IPS DF 6.9 (cell line): ENCODE measurements around the gene CDC14B.
"Not testable (repeated sequence)": the region's sequence is repeated elsewhere in the genome, so short reads cannot be mapped to it uniquely, and the experiment has no call there.

ENCODE experiments used
- DNase-seq: peaks from one replicate; pipeline ENCODE4 v3.0.0-alpha.2; 2013; ENCODE audit warnings: low read depth, low spot score
- H3K27ac ChIP-seq: one replicate; pipeline ENCODE4 v1.5.1; 2013; ENCODE audit warnings: low read length, control low read depth
- H3K27me3 ChIP-seq: 2 replicates; pipeline ENCODE4 v1.6.1; 2013; ENCODE audit warnings: mild to moderate bottlenecking, low read length; ENCODE audit not compliant: control insufficient read depth, insufficient read depth
- H3K36me3 ChIP-seq: 2 replicates; pipeline ENCODE4 v1.6.1; 2013; ENCODE audit warnings: low read length; ENCODE audit not compliant: control insufficient read depth, insufficient read depth
- H3K4me1 ChIP-seq: 2 replicates; pipeline ENCODE4 v1.6.1; 2013; ENCODE audit warnings: low read length; ENCODE audit not compliant: control insufficient read depth, insufficient read depth
- H3K4me3 ChIP-seq: 2 replicates; pipeline ENCODE4 v1.5.1; 2013; ENCODE audit warnings: mild to moderate bottlenecking, low read length
- H3K9me3 ChIP-seq: 2 replicates; pipeline ENCODE4 v1.6.1; 2013; ENCODE audit warnings: low read length, inconsistent platforms; ENCODE audit not compliant: control insufficient read depth, insufficient read depth
- WGBS: extraction: QIAGEN DNeasy Blood & Tissue Kit; methylation state at CpG from one replicate; pipeline ENCODE4 v1.1.7; 2013; ENCODE audit warnings: mixed read lengths, missing lambda C conversion rate; ENCODE audit not compliant: insufficient read length, insufficient coverage; 5-methylcytosine and 5-hydroxymethylcytosine counted together

CDC14B gene

DNA sequence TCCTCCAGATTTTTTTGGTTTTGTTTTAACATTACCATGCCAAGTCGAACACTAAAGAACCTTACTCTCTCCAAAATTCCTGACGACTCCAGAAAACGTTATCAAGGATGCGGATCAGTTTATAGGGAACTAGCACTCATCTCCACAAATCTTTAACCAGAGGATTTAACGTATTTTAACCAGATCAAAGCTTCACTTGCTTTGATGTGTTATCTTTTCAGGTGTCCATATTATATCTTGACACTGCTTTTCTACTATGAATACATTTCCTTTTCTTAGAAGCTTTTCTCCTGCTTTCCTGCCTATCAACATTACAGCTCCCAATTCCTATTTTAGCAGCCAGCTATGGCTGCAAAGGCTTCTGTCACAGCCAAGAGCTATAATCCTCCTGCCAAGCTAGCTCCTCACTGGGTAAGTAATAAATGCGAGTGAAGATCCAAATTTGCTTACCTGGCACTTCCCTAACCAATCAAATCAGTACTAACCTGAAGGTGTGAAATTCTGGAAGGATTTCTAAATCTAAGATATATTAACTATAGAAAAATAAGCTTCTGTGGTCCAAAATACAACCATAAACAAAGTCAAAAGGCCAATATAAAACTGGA is 60.2 kb downstream of the CDC14B start:
- no peak overlapping the region for H3K27ac ChIP-seq
- no peaks in the 10 kb centered on the region for H3K9me3 ChIP-seq

DNA sequence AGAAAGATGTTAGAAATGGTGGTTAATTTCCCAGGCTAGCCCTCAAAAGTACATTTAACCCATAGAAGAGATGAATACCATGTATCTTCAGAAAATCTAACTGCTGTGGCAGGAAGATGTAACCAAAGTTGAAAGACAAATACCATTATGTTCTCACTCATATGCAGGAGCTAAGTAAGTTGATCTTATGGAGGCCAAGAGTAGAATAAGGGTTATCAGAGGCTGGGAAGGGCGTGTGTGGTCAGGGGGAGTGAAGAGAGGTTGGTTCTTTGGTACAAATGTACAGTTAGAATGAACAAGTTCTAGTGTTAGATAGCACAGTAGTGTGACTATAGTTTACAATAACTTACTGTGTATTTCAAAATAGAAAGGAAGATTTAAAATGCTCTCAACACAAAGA is 61.7 kb downstream of the CDC14B start:
- Histone ChIP-seq H3K4me3 (no peak overlapping the region), H3K27ac (no peak overlapping the region), H3K9me3 (no peaks in the 10 kb centered on the region), H3K4me1 (0 out of 2 replicates have a peak, but pooled peaks cover 3% of the 10 kb centered on the region), H3K36me3 (no peaks in the 10 kb centered on the region), H3K27me3 (no peaks in the 10 kb centered on the region)
- WGBS, result no CpG with 5 or more reads among the region's 1 CpG
- DNase-seq, result no peak

More for the DNA sequence above, 60.2 kb downstream of the CDC14B start:
- Histone ChIP-seq H3K4me3 (no peak overlapping the region), H3K4me1 (0 out of 2 replicates have a peak, but pooled peaks cover 3% of the 10 kb centered on the region), H3K36me3 (no peaks in the 10 kb centered on the region), H3K27me3 (no peaks in the 10 kb centered on the region)
- no peak for DNase-seq
- WGBS, result no CpG with 5 or more reads among the region's 6 CpGs

DNA sequence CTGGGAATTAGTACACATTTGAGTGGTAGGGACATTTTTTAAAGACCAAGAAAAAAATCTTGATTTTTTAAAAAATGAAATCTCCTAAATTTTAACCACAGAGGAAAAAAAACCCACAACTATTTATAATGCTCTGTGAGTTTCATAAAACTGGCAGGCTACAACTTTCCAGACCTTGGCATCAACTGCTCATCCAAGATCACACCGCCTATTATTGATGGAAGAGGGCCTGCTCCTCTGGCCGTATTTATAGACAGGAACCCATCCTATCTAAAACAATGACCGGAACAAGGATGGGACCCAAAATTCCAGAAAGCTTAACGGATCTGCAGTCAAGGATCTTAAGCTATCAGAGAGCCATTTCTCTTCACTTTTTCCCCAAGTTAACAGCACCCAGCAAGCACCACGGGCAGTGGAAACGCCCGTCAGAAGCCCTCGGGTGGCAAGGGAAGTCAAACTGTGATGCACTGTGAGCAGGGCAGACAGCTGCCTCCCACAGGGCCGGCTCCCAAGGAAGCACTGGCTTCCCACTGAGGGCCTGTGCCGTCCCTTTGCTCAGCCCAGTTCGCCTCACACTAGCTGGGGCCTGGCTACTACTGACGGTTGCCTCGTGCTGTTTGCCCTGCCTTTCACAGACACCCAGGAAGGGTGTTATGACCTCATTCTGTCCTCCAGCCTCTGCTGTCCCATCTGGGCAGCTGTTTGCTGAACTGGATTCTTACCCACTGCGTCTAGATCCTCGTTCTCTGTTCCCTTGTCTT is 62.8 kb downstream of the CDC14B start:
- Histone ChIP-seq H3K36me3 (no peaks in the 10 kb centered on the region), H3K4me1 (0 out of 2 replicates have a peak, but pooled peaks cover 3% of the 10 kb centered on the region), H3K9me3 (no peaks in the 10 kb centered on the region), H3K27me3 (no peaks in the 10 kb centered on the region), H3K4me3 (no peak overlapping the region; the same call in 1 of the 2 replicates), H3K27ac (no peak overlapping the region)
- WGBS, result no CpG with 5 or more reads among the region's 15 CpGs
- no peak for DNase-seq

DNA sequence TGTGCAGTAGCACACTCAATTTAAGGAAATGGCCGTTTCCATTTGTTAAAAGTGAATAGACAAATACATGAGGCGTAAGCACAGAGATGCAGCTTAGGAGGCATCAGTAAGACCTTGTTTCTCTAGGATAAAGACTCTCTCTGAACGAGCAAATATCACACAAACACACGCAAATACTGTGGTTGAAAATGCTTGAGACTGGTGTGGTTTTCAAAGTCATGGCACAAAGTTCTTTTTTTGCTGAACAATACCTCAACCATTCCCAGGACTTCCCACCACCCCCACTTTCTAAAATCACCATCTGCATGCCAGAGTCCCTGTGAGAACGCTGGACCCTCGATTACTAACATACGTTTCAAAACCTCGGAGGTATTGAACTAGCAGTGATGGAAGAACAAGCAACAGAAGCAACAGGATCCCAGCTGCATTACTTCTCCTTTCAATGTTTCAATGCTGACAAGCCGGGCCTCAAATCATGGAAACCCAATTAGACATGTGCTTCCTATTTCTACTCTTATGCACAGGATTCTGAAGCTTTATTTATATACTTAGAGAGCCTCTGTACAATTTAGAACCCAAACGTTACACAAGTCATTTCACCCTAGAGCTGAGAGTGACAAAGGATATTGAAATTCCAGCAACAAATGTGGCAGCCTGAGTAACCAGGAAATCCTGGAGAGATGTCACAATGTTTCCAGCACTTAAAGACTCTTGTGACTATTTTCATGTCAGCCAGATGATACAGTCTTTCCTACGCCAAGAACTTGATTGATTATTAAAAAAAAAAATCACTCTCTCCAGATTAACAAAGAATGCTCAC is 63.9 kb downstream of the CDC14B start:
- Histone ChIP-seq H3K36me3 (no peaks in the 10 kb centered on the region), H3K27me3 (no peaks in the 10 kb centered on the region), H3K4me1 (0 out of 2 replicates have a peak, but pooled peaks cover 3% of the 10 kb centered on the region), H3K27ac (no peak overlapping the region), H3K4me3 (no peak overlapping the region), H3K9me3 (no peaks in the 10 kb centered on the region)
- DNase-seq, result no peak
- no CpG with 5 or more reads among the region's 11 CpGs for WGBS

DNA sequence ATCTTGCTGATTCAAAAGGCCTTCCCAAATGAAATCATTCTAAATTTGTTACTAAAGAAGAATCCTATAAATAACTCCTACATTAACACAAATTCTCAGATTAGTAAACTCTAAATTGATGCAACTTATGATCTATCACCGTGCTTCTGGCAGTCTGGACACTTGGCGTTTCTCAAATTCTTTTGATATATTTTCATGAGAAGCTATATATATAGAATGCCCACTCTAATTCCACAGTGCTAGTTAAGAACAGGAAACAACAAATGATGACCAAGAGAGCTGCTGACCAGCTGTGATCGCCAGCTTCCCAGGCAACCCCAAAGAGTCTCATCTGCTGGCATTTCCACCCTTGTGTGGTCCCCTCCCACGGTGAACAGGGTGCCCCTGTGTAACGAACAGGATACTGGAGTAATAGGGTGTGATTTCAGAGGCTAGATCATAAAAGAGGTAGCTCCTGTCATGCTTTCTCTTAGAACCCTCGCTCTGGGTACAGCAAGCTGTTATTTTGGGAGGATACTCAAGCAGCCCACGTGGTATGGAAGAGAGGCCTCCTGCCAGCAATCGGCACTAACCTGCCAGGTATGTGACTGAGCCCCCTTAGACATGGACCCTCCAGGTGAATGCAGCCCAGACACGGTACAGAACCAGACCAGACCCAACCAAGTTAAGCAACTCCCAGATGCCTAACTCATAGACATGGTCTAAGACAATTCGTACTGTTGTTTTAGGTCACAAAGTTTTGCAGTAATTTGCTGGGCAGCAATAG is 64.7 kb downstream of the CDC14B start:
- no CpG with 5 or more reads among the region's 10 CpGs for WGBS
- no peaks in the 10 kb centered on the region for H3K9me3 ChIP-seq
- no peak overlapping the region for H3K4me3 ChIP-seq
- no peaks in the 10 kb centered on the region for H3K36me3 ChIP-seq
- H3K27ac ChIP-seq, result no peak overlapping the region
- 0 out of 2 replicates have a peak, but pooled peaks cover 3% of the 10 kb centered on the region for H3K4me1 ChIP-seq
- no peaks in the 10 kb centered on the region for H3K27me3 ChIP-seq
- no peak for DNase-seq

DNA sequence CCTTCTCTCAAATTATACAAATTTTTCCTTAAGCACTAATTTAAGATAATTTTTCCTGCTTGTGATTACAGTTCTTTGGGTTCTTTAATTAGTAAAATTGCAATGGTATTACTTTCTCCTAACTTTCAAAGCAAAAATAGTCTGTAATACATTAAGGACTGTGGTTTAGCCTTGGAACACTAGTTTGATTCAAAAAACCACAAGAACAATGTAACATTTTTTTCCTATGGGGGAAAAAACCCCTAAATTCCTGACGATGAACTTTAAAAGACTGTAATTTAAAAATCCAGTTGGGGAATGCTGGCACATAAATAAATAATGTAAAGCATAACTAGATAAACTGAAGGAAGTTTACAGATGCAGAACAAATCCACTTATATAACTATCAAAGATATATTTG is 65.3 kb downstream of the CDC14B start:
- Histone ChIP-seq H3K36me3 (no peaks in the 10 kb centered on the region), H3K27ac (no peak overlapping the region), H3K4me1 (0 out of 2 replicates have a peak, but pooled peaks cover 3% of the 10 kb centered on the region), H3K9me3 (no peaks in the 10 kb centered on the region), H3K27me3 (no peaks in the 10 kb centered on the region), H3K4me3 (no peak overlapping the region)
- no peak for DNase-seq
- no CpG with 5 or more reads among the region's 1 CpG for WGBS

DNA sequence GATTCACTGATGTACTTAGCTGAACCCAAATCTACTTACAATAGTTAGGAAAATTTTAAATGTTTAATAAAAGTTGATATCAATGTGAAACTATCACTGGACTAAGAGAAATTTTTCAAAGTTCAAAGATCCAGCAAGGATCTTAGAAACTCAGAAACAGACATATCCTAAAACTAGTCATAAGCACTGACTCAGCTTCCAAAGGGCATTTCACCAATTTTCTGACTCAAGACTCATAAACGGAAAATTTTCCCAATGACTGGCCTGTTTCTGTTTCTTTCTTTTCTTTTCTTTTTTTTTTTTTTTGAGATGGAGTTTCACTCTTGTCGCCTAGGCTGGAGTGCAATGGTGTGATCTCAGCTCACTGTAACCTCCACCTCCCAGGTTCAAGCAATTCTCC is 66.6 kb downstream of the CDC14B start:
- no peaks in the 10 kb centered on the region for H3K36me3 ChIP-seq
- WGBS, result no CpG with 5 or more reads among the region's 2 CpGs
- H3K27me3 ChIP-seq, result no peaks in the 10 kb centered on the region
- DNase-seq, result no peak
- no peak overlapping the region for H3K4me3 ChIP-seq
- no peak overlapping the region for H3K27ac ChIP-seq
- 0 out of 2 replicates have a peak, but pooled peaks cover 3% of the 10 kb centered on the region for H3K4me1 ChIP-seq
- no peaks in the 10 kb centered on the region for H3K9me3 ChIP-seq

DNA sequence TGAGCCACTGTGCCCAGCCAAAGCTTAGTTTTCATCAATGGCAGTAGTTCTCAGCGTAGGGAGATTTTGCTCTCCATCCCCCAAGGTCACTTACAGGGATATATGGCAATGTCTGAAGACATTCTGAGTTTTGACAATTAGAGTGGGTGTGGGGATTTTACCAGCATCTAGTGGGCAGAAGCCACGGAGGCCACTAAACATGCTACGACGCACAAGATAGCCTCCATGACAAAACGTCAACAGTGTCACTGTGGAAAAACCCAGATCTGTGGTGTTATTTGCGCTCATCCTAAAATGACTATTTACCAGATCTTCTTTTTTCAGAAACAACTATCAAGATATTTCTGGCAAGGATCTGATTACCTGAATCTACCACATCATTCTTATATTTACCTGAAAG is 68.2 kb downstream of the CDC14B start:
- no peak overlapping the region for H3K27ac ChIP-seq
- no CpG with 5 or more reads among the region's 6 CpGs for WGBS
- H3K9me3 ChIP-seq, result no peaks in the 10 kb centered on the region
- no peaks in the 10 kb centered on the region for H3K36me3 ChIP-seq
- no peak for DNase-seq
- no peak overlapping the region for H3K4me3 ChIP-seq
- no peaks in the 10 kb centered on the region for H3K27me3 ChIP-seq
- no peaks in the 10 kb centered on the region for H3K4me1 ChIP-seq

DNA sequence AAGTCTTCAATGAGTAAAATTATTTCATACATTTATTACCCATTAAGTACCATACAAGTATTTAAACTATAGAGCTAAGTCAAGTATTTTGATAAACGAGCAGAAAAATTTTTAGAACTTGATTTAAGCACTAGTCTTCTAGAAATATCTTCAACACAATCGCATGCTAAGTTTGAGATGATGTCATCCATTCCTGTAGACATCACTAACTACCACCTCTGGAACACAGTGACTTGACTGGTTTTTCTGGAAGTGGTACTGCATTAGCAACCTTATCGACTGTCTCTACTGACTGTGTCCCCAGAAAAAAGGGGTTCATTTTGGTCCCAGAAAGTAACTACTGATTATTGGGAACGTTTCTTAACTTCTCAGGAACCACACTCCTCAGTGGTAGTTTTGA is 69.0 kb downstream of the CDC14B start:
- no peaks in the 10 kb centered on the region for H3K9me3 ChIP-seq
- no peaks in the 10 kb centered on the region for H3K4me1 ChIP-seq
- WGBS, result no CpG with 5 or more reads among the region's 4 CpGs
- H3K27ac ChIP-seq, result no peak overlapping the region
- H3K36me3 ChIP-seq, result no peaks in the 10 kb centered on the region
- no peaks in the 10 kb centered on the region for H3K27me3 ChIP-seq
- H3K4me3 ChIP-seq, result no peak overlapping the region
- no peak for DNase-seq

DNA sequence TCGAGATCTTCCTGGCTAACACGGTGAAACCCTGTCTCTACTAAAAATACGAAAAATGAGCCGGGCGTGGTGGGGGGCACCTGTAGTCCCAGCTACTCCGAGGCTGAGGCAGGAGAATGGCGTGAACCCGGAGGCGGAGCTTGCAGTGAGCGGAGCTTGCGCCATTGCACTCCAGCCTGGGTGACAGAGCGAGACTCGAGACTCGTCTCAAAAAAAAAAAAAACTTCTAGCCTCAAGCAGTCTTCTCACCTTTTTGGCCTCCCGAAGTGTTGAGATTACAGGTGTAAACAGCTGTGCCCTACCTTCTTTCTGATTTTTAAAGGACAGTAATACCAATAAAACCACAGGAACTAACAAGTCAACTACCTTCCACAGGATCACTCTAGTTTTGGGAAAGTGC is 76.5 kb downstream of the CDC14B start:
- not testable (repeated sequence) for H3K4me3 ChIP-seq, H3K36me3 ChIP-seq, H3K4me1 ChIP-seq, H3K27me3 ChIP-seq, H3K27ac ChIP-seq, H3K9me3 ChIP-seq, DNase-seq
- no CpG with 5 or more reads among the region's 15 CpGs for WGBS
